Esophagus squamous epithelium (tissue), 5 donors: ENCODE results near the gene MISP3. TPM values are rescaled to one million over a fixed set of nuclear protein-coding genes. Genes with fewer than 3 reads are reported as not detected.

Experiments
- DNase-seq: peaks from one replicate; lab custom pipeline; 2025; lab: John Stamatoyannopoulos, UW
- H3K27ac ChIP-seq, 4 donors: fragments of 200-600 bp; sonication (generic); one replicate each; pipeline ENCODE4 v1.5.1; 2016 to 2019; ENCODE audit warnings: mild to moderate bottlenecking in 1 of 4
- H3K27me3 ChIP-seq, 4 donors: fragments of 200-600 bp; sonication (generic); 1 replicate in 3 of 4; 2 replicates in 1 of 4; pipeline versions ENCODE4 v1.5.1 to v1.6.0; 2017 to 2021; ENCODE audit warnings: antibody characterized with exemption in 1 of 4
- H3K36me3 ChIP-seq, 3 donors: fragments of 200-600 bp; sonication (generic); one replicate each; pipeline ENCODE4 v1.5.1; 2016 to 2019
- H3K4me1 ChIP-seq, 3 donors: fragments of 200-600 bp; sonication (generic); one replicate each; pipeline ENCODE4 v1.5.1; 2017 to 2019
- H3K4me3 ChIP-seq, 4 donors: fragments of 200-600 bp; sonication (generic); 1 replicate in 3 of 4; 2 replicates in 1 of 4; pipeline ENCODE4 v1.5.1; 2016 to 2019; ENCODE audit warnings: mild to moderate bottlenecking in 2 of 4, moderate library complexity in 1 of 4
- H3K9me3 ChIP-seq, 3 donors: fragments of 200-600 bp; sonication (generic); one replicate each; pipeline ENCODE4 v1.5.1; 2016 to 2019
- CTCF ChIP-seq, 6 experiments: fragments of 450-650 bp in 4 of 6; fragments of 200-600 bp in 2 of 6; sonication (generic) in 2 of 6; IDR thresholded peaks; one replicate each; pipeline ENCODE4 v1.5.1; 2016 to 2019; ENCODE audit warnings: antibody characterized with exemption in 6 of 6, mild to moderate bottlenecking in 4 of 6, moderate library complexity in 4 of 6
- POLR2A ChIP-seq, 4 donors: fragments of 450-650 bp; IDR thresholded peaks; one replicate each; pipeline ENCODE4 v1.6.1; 2017; ENCODE audit warnings: antibody characterized with exemption in 4 of 4, mild to moderate bottlenecking in 4 of 4, moderate library complexity in 3 of 4
- WGBS, 2 donors: methylation state at CpG; one replicate each; pipeline ENCODE4 v1.1.5; 2018; 5-methylcytosine and 5-hydroxymethylcytosine counted together
- intact Hi-C: fragments of 100-400 bp; cut with DNase I; formaldehyde crosslinking; loops from one replicate; pipeline ENCODE4 v1.15.0; 2022
- total RNA-seq, 4 donors: library from RNA; depleted of rRNA; stranded (reverse); fragments of >200 nt; gene quantifications; one replicate each; pipeline ENCODE4 v1.1.0, GENCODE V29; 2016
- donor health status: DM: yes; HTN: yes; CAD: no.

The MISP3 gene
- total RNA-seq, 4 donors from 2014 or later: 2.0 to 8.9 (median 4.0) TPM

GRCh38 chr19:14116918-14117578, 44.5 kb downstream of the MISP3 start:
- TF ChIP-seq POLR2A (IDR thresholded peaks at IDR 0.05) (no peak), CTCF (IDR thresholded peaks at IDR 0.05) (no peak)
- intact Hi-C loops: no loop called here
- H3K9me3 ChIP-seq: no peaks in the 10 kb centered on the region

GRCh38 chr19:14117668-14118164, 45.1 kb downstream of the MISP3 start, which contains the start of gene PRKACA:
Gene PRKACA, minus strand, starts transcription at chr19:14117762. Its CDS starts 215 bp downstream, at chr19:14117547.
- H3K36me3 ChIP-seq: no peaks in the 10 kb centered on the region
- peak within 1 kb of the TSS; percentile 91 to 97 (median 94) for H3K4me3 ChIP-seq
- peaks cover 24 to 67% (median 46%) of the 10 kb centered on the region in 3 donors for H3K4me1 ChIP-seq
- TF ChIP-seq CTCF (IDR thresholded peaks at IDR 0.05) (no peak), POLR2A (IDR thresholded peaks at IDR 0.05) (peak in 1 of 4 donors; percentile 57)
- H3K27me3 ChIP-seq: no peaks in the 10 kb centered on the region
- peak within 1 kb of the TSS; percentile 93 to 100 (median 95) for H3K27ac ChIP-seq
- intact Hi-C loops: no loop called here
- no CpG with 5 or more reads among the region's 67 CpGs for WGBS, 2 donors
- peak; percentile 95 for DNase-seq
- no peaks in the 10 kb centered on the region for H3K9me3 ChIP-seq

More at GRCh38 chr19:14116918-14117578, 44.5 kb downstream of the MISP3 start:
- 0 to 2% methylated on average over 9 to 15 of the region's 33 CpGs for WGBS, 2 donors
- Histone ChIP-seq H3K36me3 (no peaks in the 10 kb centered on the region), H3K4me1 (peaks cover 30 to 73% (median 52%) of the 10 kb centered on the region in 3 donors), H3K27me3 (no peaks in the 10 kb centered on the region), H3K4me3 (peak overlapping the region; percentile 91 to 97 (median 94)), H3K27ac (peak overlapping the region; percentile 77 to 100 (median 90))
- DNase-seq: peak; percentile 17

- TF ChIP-seq POLR2A (IDR thresholded peaks at IDR 0.05) (peak in 2 of 4 donors; percentile 39 to 51), CTCF (IDR thresholded peaks at IDR 0.05) (peak in 2 of 6 experiments; percentile 3 to 5)
- peak overlapping the region; percentile 93 to 100 (median 95) for H3K27ac ChIP-seq
- H3K4me1 ChIP-seq: peaks cover 20 to 60% (median 41%) of the 10 kb centered on the region in 3 donors
- WGBS, 2 donors: 6 to 8% methylated on average over 5 to 22 of the region's 61 CpGs
- H3K9me3 ChIP-seq: no peaks in the 10 kb centered on the region
- peak overlapping the region; percentile 53 to 97 (median 72) for H3K4me3 ChIP-seq
- intact Hi-C loops: no loop called here
- no peaks in the 10 kb centered on the region for H3K27me3 ChIP-seq
- peak; percentile 24 for DNase-seq
- H3K36me3 ChIP-seq: no peaks in the 10 kb centered on the region
Measured at GRCh38 chr19:14118165-14119051, 45.8 kb downstream of the MISP3 start.

GRCh38 chr19:14119146-14119545, 46.6 kb downstream of the MISP3 start:
- peak overlapping the region; percentile 53 to 97 (median 72) for H3K4me3 ChIP-seq

More at GRCh38 chr19:14119146-14119545, 46.6 kb downstream of the MISP3 start:
- no peaks in the 10 kb centered on the region for H3K9me3 ChIP-seq
- H3K36me3 ChIP-seq: no peaks in the 10 kb centered on the region
- intact Hi-C loops: no loop called here
- H3K4me1 ChIP-seq: peaks cover 20 to 52% (median 33%) of the 10 kb centered on the region in 3 donors
- peak overlapping the region; percentile 93 to 100 (median 95) for H3K27ac ChIP-seq
- WGBS, 2 donors: 37 to 65% methylated on average over 2 to 3 of the region's 3 CpGs
- no peak for TF ChIP-seq POLR2A (IDR thresholded peaks at IDR 0.05)
- TF ChIP-seq CTCF (IDR thresholded peaks at IDR 0.05): no peak
- DNase-seq: no peak
- no peaks in the 10 kb centered on the region for H3K27me3 ChIP-seq
